Thoracic aorta (tissue), 2 donors: Measurements from ENCODE around the gene POU2F3. TPM values are rescaled to one million over a fixed set of nuclear protein-coding genes. Genes with fewer than 3 reads are reported as not detected.

Source experiments
- ATAC-seq: fragments of 150-250 bp; one replicate; pipeline ENCODE4 v1.8.0; 2017; ENCODE audit warnings: low read depth; ENCODE audit not compliant: insufficient number of reproducible peaks, low FRiP score
- DNase-seq: peaks from one replicate; pipeline ENCODE4 v3.0.0-alpha.2; 2020; ENCODE audit warnings: low spot score
- H3K27ac ChIP-seq, 2 donors: fragments of 200-600 bp; sonication (generic); 1 replicate in 1 of 2; 2 replicates in 1 of 2; pipeline ENCODE4 v1.5.1; 2016; ENCODE audit warnings: mild to moderate bottlenecking in 2 of 2, moderate library complexity in 2 of 2
- H3K27me3 ChIP-seq: fragments of 200-600 bp; sonication (generic); replicated peaks from 2 replicates; pipeline ENCODE4 v1.6.0; 2016; ENCODE audit warnings: mild to moderate bottlenecking; ENCODE audit not compliant: insufficient read depth
- H3K36me3 ChIP-seq: fragments of 200-600 bp; sonication (generic); one replicate; pipeline ENCODE4 v1.5.1; 2016
- H3K4me1 ChIP-seq, 2 donors: fragments of 200-600 bp; sonication (generic); 1 replicate in 1 of 2; 2 replicates in 1 of 2; pipeline versions ENCODE4 v1.5.1 to v1.6.0; 2016; ENCODE audit warnings: low read depth in 2 of 2, mild to moderate bottlenecking in 1 of 2; ENCODE audit not compliant: control insufficient read depth in 1 of 2
- H3K4me3 ChIP-seq: fragments of 200-600 bp; sonication (generic); 2 replicates; pipeline ENCODE4 v1.5.1; 2016; ENCODE audit warnings: mild to moderate bottlenecking
- H3K9me3 ChIP-seq: fragments of 200-600 bp; sonication (generic); 2 replicates; pipeline ENCODE4 v1.5.1; 2016
- total RNA-seq, 2 donors: library from RNA; depleted of rRNA; stranded (reverse); fragments of >200 nt; gene quantifications; one replicate each; pipeline versions ENCODE4 v1.1.0 to v1.2.3, GENCODE V29; 2016
- TF ChIP-seq, protein P1 (sequence below): fragments of 200-600 bp; sonication (generic); IDR thresholded peaks from one replicate; pipeline ENCODE4 v1.5.1; 2019; ENCODE audit warnings: antibody characterized with exemption

POU2F3 gene
- total RNA-seq, 2 donors from 2014 or later: not detected

DNA sequence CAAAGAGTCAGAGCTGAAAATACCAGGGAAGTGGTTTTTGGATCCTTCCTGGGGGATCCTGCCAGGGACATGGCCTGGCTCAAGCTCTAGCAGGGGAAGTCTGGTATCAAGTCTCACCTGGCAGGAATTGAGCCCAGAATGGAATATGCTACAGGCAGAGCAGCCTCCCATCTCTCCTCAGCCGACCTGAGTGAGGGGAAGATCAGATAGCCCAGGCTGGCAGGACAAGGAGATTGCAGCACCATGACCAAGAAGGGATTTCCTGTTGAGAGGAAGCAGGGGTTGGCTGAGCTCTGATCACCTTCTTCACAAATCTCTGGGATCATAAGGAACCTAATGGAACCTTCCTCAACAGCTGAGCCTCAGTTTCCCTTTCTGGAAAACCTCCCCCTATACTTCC, 16.1 kb upstream of the POU2F3 start:
- H3K27me3 ChIP-seq: no peaks in the 10 kb centered on the region
- DNase-seq (no peak), ATAC-seq (no peak)
- no peaks in the 10 kb centered on the region for H3K36me3 ChIP-seq
- H3K27ac ChIP-seq: no peak overlapping the region
- TF ChIP-seq, protein P1, sequence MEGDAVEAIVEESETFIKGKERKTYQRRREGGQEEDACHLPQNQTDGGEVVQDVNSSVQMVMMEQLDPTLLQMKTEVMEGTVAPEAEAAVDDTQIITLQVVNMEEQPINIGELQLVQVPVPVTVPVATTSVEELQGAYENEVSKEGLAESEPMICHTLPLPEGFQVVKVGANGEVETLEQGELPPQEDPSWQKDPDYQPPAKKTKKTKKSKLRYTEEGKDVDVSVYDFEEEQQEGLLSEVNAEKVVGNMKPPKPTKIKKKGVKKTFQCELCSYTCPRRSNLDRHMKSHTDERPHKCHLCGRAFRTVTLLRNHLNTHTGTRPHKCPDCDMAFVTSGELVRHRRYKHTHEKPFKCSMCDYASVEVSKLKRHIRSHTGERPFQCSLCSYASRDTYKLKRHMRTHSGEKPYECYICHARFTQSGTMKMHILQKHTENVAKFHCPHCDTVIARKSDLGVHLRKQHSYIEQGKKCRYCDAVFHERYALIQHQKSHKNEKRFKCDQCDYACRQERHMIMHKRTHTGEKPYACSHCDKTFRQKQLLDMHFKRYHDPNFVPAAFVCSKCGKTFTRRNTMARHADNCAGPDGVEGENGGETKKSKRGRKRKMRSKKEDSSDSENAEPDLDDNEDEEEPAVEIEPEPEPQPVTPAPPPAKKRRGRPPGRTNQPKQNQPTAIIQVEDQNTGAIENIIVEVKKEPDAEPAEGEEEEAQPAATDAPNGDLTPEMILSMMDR: no peak
- no peak overlapping the region for H3K4me3 ChIP-seq
- H3K9me3 ChIP-seq: no peaks in the 10 kb centered on the region
- peaks cover 0 to 8% of the 10 kb centered on the region in 2 donors for H3K4me1 ChIP-seq

DNA sequence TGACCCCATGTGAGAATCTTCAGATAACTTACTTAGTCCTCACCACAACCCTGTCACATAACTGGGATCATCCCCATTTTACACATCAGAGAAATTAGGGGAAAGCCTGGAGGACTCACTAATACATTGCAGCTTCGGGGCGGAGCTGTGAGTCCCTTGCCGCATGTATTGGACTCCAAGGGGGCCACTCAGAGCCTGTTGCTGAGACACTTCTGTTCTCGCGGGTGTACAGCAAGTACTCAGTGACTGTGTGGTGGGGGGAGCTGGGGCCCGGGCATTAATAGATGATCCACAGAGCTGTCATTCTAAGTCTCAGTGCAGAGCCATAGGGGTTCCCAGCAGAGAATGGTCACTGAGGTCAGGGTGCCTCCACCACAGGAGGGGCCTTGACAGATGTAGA, 15.6 kb upstream of the POU2F3 start:
- no peak overlapping the region for H3K27ac ChIP-seq
- no peaks in the 10 kb centered on the region for H3K36me3 ChIP-seq
- ATAC-seq (no peak), DNase-seq (no peak)
- H3K9me3 ChIP-seq: no peaks in the 10 kb centered on the region
- no peaks in the 10 kb centered on the region for H3K27me3 ChIP-seq
- TF ChIP-seq, protein P1: no peak
- H3K4me1 ChIP-seq: peaks cover 0 to 5% of the 10 kb centered on the region in 2 donors
- no peak overlapping the region for H3K4me3 ChIP-seq

DNA sequence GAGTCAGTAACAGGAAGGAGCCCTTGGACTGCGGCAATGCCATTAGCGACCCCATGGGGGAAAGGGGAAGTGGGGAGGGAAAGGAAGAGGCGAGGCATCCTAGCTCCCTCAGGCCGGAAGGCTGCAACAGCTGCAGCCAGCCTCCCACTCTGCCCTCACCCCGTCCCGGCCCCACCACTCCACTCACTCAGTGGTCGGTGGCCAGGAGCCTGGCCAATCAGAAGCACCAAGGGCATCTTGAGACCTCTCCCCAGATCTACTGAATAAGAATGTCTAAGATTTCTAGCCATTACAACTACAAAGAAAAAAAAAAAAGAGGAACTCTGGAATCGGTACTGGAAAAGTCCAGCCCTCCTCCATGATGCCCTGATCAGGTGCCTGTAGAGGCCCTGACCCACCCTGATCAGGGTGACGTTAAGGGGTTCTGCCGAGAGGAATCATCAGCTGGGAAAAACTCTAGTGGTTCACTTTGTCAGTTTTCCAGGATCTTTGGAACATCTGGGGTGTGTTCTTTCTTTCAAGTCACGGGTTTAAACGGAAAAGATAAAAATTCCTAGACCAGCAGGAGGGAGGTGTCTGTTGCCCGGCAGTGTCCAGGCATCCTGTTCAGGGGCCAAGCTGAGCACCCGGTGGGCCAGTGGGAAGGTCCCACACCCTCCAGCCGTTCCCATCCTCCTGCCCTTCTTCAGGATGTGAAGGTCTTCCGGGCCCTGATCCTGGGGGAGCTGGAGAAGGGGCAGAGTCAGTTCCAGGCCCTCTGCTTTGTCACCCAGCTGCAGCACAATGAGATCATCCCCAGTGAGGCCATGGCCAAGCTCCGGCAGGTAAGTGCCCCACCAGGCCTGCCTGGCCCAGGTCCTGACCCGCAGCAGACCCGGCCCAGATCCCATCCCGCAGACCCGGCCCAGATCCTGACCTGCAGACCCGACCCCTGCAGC, 14.7 kb upstream of the POU2F3 start:
- Histone ChIP-seq H3K4me3 (no peak overlapping the region), H3K36me3 (no peaks in the 10 kb centered on the region), H3K4me1 (no peaks in the 10 kb centered on the region), H3K9me3 (no peaks in the 10 kb centered on the region), H3K27ac (no peak overlapping the region), H3K27me3 (no peaks in the 10 kb centered on the region)
- ATAC-seq (no peak), DNase-seq (no peak)
- TF ChIP-seq, protein P1: no peak

DNA sequence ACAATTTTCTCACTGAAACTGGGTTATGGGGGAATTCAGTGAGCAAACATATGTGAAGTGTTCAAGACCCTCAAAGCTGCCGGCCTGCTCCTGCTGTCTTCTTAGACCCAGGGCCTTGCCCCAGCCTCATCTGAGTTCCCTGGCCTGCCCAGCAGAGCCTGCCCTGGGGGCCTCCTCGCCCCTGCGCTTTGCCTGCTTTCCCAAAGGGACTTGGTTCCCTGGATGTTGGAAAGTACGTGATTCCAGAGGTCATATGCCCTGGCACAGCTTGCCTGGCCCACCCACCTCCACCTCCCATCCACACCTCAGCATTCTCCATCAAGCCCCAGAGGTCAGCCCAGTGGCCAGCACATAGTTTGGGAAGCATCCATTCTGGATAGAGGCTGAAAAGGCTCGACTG, 13.7 kb upstream of the POU2F3 start:
- H3K27me3 ChIP-seq: no peaks in the 10 kb centered on the region
- ATAC-seq (no peak), DNase-seq (no peak)
- H3K36me3 ChIP-seq: no peaks in the 10 kb centered on the region
- H3K9me3 ChIP-seq: no peaks in the 10 kb centered on the region
- H3K4me3 ChIP-seq: no peak overlapping the region
- TF ChIP-seq, protein P1: no peak
- no peak overlapping the region for H3K27ac ChIP-seq
- no peaks in the 10 kb centered on the region for H3K4me1 ChIP-seq

DNA sequence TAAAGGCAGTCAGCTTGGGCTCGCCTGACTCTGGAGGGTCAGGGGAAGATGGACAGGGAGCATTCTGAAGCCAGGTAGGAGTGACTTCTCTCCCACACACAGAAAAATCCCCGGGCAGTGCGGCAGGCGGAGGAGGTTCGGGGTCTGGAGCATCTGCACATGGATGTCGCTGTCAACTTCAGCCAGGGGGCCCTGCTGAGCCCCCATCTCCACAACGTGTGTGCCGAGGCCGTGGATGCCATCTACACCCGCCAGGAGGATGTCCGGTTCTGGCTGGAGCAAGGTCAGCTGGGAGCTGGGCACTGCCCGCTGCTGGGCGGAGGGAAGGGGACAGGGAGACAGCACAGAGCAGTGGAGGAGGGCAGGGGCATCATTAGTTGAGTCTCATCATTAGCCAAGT, 13.2 kb upstream of the POU2F3 start:
- Histone ChIP-seq H3K27ac (no peak overlapping the region), H3K27me3 (no peaks in the 10 kb centered on the region), H3K4me1 (no peaks in the 10 kb centered on the region), H3K9me3 (no peaks in the 10 kb centered on the region), H3K36me3 (no peaks in the 10 kb centered on the region), H3K4me3 (no peak overlapping the region)
- DNase-seq (no peak), ATAC-seq (no peak)
- TF ChIP-seq, protein P1: no peak
